ENCODE data around the gene ADAD1.

DNA sequence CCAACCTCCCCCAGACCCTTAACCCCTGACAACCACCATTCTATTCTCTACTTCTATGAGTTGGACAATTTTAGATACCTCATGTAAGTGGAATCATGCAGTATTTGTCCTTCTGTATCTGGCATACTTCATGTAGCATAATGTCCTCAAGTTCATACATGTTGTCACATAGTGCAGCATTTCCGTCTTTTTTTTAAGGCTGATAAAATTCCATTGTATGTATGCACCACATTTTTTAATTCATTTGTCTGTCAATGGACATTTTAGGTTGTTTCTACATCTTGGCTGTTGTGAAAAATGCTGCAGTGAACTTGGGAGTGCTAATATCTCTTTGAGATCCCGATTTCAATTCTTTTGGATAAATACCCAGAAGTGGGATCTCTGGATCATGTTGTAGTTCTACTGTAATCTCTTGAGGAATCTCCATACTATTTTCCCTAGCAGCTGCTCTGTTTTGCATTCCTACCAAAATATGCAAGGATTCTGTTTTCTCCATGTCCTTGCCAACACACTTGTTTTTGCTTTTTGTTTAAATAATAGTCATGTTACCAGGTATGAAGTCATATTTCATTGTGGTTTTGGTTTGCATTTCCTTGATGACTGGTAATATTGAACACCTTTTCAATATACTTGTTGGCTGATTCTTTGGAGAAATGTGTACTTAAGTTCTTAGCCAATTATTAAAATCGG is 48.8 kb upstream of the ADAD1 start:
- TF ChIP-seq CTCF (IDR thresholded peaks at IDR 0.05) (no peak), POLR2A (IDR thresholded peaks at IDR 0.05) (no peak), POLR2AphosphoS5 (IDR thresholded peaks at IDR 0.05) (no peak)
